SU-DHL-6 (cell line): ENCODE results near the gene SEC22A.

ENCODE experiments used
- CTCF ChIP-seq: fragments of 200-600 bp; sonication (generic); IDR thresholded peaks from one replicate; pipeline ENCODE4 v1.5.1; 2017; ENCODE audit warnings: antibody characterized with exemption, mild to moderate bottlenecking, low read length, moderate library complexity; ENCODE audit not compliant: insufficient read depth, poor library complexity, severe bottlenecking
- EZH2phosphoT487 ChIP-seq: fragments of 200-600 bp; sonication (generic), shearing (Covaris generic); conservative IDR thresholded peaks from 2 replicates; pipeline ENCODE4 v1.6.1; 2018; ENCODE audit warnings: mild to moderate bottlenecking, antibody characterized with exemption, low read length, moderate library complexity, mixed read lengths

- no peak for TF ChIP-seq CTCF
- no peak for TF ChIP-seq EZH2phosphoT487
These were observed 40.6 kb upstream of the SEC22A start for GRCh38 chr3:123161167-123161566.
